IgD-negative memory B cell (primary cell): Measurements from ENCODE around the gene RPS6KB2. TPM values are rescaled to one million over a fixed set of nuclear protein-coding genes. Genes with fewer than 3 reads are reported as not detected.
"Not testable (repeated sequence)": the region's sequence is repeated elsewhere in the genome, so short reads cannot be mapped to it uniquely, and the experiment has no call there.

Experiments
- H3K27ac Mint-ChIP-seq, 3 donors: one replicate each; pipeline ENCODE4 v1.8.0; 2020 to 2022; ENCODE audit warnings: mild to moderate bottlenecking in 3 of 3, mixed read lengths in 3 of 3, moderate library complexity in 1 of 3
- H3K27me3 Mint-ChIP-seq: one replicate; pipeline ENCODE4 v1.8.0; 2021; ENCODE audit warnings: mixed read lengths
- H3K36me3 Mint-ChIP-seq: one replicate; pipeline ENCODE4 v1.8.0; 2020; ENCODE audit warnings: mild to moderate bottlenecking, mixed read lengths
- H3K4me1 Mint-ChIP-seq, 3 donors: one replicate each; pipeline ENCODE4 v1.8.0; 2020 to 2022; ENCODE audit warnings: mixed read lengths in 3 of 3, mild to moderate bottlenecking in 1 of 3
- H3K4me3 Mint-ChIP-seq, 4 donors: one replicate each; pipeline ENCODE4 v1.8.0; 2020 to 2022; ENCODE audit warnings: mild to moderate bottlenecking in 4 of 4, mixed read lengths in 4 of 4, moderate library complexity in 3 of 4
- H3K9me3 Mint-ChIP-seq, 3 donors: one replicate each; pipeline ENCODE4 v1.8.0; 2020 to 2021; ENCODE audit warnings: mixed read lengths in 3 of 3, mild to moderate bottlenecking in 1 of 3
- polyA plus RNA-seq: library from polyadenylated mRNA; unstranded; fragments of 300-500 nt; fragmentation: Illumina TruSeq; gene quantifications from one replicate; pipeline ENCODE4 v1.2.3, GENCODE V29; 2021

The RPS6KB2 gene
- polyA plus RNA-seq, 1 donor from 2014 or later = 65.1 TPM

DNA sequence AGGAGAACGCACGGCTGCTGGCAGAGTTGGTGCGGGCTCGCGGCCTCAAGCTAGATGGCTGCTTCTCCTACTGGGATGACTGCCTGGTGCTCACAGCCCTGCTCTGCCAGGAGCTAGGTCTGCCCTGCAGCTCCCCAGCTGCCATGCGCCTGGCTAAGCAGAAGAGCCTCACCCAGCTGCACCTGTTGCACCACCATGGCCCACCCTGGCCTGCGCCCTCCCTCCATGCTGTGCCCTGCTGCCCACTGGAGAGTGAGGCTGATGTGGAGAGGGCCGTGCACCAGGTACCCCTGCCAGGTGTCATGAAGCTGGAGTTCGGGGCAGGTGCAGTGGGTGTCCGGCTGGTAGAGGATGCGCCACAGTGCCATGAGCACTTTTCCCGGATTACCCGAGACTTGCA lies 4.8 kb upstream of the RPS6KB2 start:
- peaks cover 1% of the 10 kb centered on the region for H3K36me3 Mint-ChIP-seq
- H3K9me3 Mint-ChIP-seq = no peaks in the 10 kb centered on the region
- H3K4me3 Mint-ChIP-seq = peak overlapping the region in 1 of 4 donors; percentile 72
- H3K27ac Mint-ChIP-seq = peak overlapping the region in 1 of 3 donors; percentile 78
- H3K4me1 Mint-ChIP-seq = peaks cover 10 to 28% (median 20%) of the 10 kb centered on the region in 3 donors
- no peaks in the 10 kb centered on the region for H3K27me3 Mint-ChIP-seq

DNA sequence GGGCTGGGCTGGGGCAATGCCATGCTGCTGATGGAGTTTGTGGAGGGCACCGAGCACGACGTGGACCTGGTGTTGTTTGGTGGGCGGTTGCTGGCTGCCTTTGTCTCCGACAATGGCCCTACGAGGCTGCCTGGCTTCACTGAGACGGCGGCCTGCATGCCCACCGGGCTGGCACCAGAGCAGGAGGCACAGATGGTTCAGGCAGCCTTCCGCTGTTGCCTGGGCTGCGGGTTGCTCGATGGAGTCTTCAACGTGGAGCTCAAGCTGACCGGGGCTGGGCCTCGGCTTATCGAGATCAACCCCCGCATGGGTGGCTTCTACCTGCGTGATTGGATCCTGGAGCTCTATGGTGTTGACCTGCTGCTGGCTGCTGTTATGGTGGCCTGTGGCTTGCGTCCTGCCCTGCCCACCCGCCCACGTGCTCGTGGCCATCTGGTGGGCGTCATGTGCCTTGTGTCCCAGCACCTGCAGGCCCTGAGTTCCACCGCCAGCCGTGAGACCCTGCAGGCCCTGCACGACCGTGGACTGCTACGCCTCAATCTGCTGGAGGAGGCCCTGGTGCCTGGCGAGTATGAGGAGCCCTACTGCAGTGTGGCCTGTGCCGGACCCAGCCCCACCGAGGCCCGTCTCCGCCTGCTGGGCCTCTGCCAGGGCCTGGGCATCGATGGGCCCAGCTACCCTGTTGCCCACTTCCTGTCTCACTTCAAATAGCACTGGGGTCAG lies 4.2 kb upstream of the RPS6KB2 start:
- peaks cover 1% of the 10 kb centered on the region for H3K36me3 Mint-ChIP-seq
- peaks cover 10 to 25% (median 20%) of the 10 kb centered on the region in 3 donors for H3K4me1 Mint-ChIP-seq
- peak overlapping the region in 2 of 4 donors; percentile 5 to 72 for H3K4me3 Mint-ChIP-seq
- no peak overlapping the region for H3K27ac Mint-ChIP-seq
- no peaks in the 10 kb centered on the region for H3K27me3 Mint-ChIP-seq
- no peaks in the 10 kb centered on the region for H3K9me3 Mint-ChIP-seq

DNA sequence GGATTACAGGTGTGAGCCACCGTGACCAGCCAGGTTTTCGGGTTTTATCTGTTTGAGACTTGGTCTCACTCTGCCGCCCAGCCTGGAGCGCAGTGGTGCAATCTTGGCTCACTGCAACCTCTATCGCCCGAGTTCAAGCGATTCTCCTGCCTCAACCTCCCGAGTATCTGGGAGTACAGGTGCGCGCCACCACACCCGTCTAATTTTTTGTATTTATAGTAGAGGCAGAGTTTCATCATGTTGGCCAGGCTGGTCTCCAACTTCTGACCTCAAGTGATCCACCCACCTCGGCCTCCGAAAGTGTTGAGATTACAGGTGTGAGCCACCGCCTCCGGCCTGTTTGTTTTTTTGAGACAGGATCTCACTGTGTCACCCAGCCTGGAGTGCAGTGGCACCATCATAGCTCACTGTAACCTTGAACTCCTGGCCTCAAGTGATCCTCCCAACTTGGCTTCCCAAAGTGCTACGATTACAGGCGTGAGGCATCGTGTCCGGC lies 882 bp upstream of the RPS6KB2 start:
- Mint-ChIP-seq H3K4me1 (peaks cover 14 to 17% (median 16%) of the 10 kb centered on the region in 3 donors), H3K4me3 (peak overlapping the region; percentile 97 to 100 (median 98)), H3K27ac (peak overlapping the region; percentile 73 to 99 (median 96))
- H3K9me3 Mint-ChIP-seq, H3K36me3 Mint-ChIP-seq, H3K27me3 Mint-ChIP-seq: not testable (repeated sequence)

DNA sequence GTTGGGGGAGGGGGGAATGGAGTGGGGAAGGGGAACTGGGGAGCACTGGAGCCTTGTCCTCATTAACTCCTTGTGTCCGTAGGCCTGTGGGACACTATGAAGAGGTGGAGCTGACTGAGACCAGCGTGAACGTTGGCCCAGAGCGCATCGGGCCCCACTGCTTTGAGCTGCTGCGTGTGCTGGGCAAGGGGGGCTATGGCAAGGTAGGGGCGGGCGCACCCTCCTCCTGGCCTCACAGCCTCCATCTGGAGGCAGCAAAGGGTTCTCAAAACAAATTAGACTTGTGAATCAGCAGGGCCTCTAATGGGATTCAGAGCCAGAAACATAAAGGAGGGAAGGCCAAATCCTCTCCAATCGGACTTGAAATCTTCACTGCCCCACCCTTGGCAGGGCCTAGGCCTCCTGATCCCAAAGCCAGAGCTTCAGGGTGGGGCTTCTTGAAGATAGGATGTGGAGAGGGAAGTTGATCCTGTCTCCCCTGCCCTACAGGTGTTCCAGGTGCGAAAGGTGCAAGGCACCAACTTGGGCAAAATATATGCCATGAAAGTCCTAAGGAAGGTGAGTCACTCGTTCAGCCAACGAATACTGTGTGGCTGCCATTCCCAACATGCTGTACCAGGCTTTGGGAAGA lies 859 bp downstream of the RPS6KB2 start:
- H3K4me3 Mint-ChIP-seq = peak overlapping the region; percentile 97 to 100 (median 98)
- H3K9me3 Mint-ChIP-seq = no peaks in the 10 kb centered on the region
- no peaks in the 10 kb centered on the region for H3K27me3 Mint-ChIP-seq
- H3K27ac Mint-ChIP-seq = peak overlapping the region in 2 of 3 donors; percentile 82 to 99
- H3K36me3 Mint-ChIP-seq = no peaks in the 10 kb centered on the region
- peaks cover 19 to 22% (median 22%) of the 10 kb centered on the region in 3 donors for H3K4me1 Mint-ChIP-seq

DNA sequence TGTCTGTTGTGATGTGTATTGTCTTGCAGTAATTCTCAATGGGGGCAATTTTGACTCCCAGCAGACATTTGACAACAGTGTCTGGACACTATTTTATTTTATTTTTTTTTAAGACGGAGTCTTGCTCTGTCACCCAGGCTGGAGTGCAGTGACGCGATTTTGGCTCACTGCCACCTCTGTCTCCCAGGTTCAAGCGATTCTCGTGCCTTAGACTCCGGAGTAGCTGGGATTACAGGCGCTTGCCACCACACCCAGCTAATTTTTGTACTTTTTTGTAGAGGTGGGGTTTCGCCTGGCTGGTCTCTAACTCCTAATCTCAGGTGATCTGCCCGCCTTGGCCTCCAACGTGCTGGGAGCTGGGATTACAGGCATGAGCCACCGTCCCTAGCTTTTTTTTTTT lies 1.4 kb downstream of the RPS6KB2 start:
- Mint-ChIP-seq H3K4me1 (peaks cover 20 to 25% (median 22%) of the 10 kb centered on the region in 3 donors), H3K9me3 (no peaks in the 10 kb centered on the region), H3K4me3 (peak overlapping the region; percentile 9 to 98 (median 70)), H3K27ac (peak overlapping the region in 2 of 3 donors; percentile 82 to 99), H3K36me3 (no peaks in the 10 kb centered on the region), H3K27me3 (no peaks in the 10 kb centered on the region)

DNA sequence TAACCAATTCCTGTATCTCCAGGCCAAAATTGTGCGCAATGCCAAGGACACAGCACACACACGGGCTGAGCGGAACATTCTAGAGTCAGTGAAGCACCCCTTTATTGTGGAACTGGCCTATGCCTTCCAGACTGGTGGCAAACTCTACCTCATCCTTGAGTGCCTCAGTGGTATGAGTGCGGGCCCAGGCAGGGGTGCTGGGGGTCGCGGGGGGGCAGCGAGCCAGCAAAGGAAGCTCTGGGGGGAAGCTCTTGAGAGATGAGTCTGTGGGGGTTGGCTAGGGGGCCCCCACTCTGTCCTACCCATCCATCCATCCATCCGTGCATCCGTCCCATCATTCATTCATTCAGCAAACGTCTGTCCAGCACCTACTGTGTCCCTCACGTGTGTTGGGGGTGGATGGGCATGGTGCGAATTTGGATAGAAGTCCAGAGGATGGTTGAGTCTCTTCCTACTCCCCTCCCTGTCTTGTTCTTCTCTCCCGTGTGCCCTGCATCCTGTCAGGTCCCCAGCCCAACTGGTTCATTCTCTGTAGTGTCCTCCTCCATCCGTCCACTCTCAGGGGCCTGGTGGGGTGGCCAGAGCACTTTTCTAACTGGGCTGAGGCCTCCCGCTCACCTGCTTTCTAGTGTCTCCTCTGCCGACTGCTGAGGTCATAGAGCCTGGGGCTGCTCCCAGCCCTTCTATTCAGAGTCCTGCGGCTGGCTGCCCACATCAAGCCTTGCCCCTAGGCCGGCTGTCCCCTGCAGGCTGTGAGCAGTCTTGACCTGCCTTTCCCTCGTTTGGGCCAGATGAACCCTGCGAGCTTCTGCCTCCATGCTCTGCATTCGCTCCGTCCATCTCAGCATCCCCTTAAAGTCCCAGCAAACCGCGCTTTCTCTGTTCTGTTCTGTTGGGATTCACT lies 3.3 kb downstream of the RPS6KB2 start:
- H3K9me3 Mint-ChIP-seq = no peaks in the 10 kb centered on the region
- H3K4me3 Mint-ChIP-seq = peak overlapping the region; percentile 20 to 98 (median 32)
- peaks cover 2% of the 10 kb centered on the region for H3K36me3 Mint-ChIP-seq
- H3K27me3 Mint-ChIP-seq = no peaks in the 10 kb centered on the region
- H3K27ac Mint-ChIP-seq = peak overlapping the region in 2 of 3 donors; percentile 53 to 91
- peaks cover 22 to 29% (median 25%) of the 10 kb centered on the region in 3 donors for H3K4me1 Mint-ChIP-seq

DNA sequence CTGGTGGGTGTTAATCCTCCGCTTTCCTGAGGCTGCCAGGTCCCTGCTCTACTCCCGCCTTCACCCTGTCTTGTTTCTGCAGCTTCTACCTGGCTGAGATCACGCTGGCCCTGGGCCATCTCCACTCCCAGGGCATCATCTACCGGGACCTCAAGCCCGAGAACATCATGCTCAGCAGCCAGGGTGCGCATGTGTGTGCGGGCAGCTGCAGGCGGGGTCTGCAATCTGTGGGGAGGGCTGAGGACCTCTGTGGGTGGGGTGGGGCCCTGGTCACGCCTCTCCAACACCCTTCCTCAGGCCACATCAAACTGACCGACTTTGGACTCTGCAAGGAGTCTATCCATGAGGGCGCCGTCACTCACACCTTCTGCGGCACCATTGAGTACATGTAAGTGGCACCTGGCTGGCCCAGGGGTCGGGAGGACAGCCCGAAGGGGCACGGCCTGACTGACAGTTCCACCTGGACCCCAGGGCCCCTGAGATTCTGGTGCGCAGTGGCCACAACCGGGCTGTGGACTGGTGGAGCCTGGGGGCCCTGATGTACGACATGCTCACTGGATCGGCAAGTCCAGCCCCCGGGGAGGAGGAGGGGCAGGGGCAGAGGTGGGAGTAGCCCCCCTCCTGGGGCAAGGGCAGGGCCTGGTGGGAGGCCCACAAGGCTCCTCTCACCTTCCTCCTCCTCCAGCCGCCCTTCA lies 4.5 kb downstream of the RPS6KB2 start:
- Mint-ChIP-seq H3K9me3 (no peaks in the 10 kb centered on the region), H3K4me3 (peak overlapping the region in 2 of 4 donors; percentile 23 to 98)

DNA sequence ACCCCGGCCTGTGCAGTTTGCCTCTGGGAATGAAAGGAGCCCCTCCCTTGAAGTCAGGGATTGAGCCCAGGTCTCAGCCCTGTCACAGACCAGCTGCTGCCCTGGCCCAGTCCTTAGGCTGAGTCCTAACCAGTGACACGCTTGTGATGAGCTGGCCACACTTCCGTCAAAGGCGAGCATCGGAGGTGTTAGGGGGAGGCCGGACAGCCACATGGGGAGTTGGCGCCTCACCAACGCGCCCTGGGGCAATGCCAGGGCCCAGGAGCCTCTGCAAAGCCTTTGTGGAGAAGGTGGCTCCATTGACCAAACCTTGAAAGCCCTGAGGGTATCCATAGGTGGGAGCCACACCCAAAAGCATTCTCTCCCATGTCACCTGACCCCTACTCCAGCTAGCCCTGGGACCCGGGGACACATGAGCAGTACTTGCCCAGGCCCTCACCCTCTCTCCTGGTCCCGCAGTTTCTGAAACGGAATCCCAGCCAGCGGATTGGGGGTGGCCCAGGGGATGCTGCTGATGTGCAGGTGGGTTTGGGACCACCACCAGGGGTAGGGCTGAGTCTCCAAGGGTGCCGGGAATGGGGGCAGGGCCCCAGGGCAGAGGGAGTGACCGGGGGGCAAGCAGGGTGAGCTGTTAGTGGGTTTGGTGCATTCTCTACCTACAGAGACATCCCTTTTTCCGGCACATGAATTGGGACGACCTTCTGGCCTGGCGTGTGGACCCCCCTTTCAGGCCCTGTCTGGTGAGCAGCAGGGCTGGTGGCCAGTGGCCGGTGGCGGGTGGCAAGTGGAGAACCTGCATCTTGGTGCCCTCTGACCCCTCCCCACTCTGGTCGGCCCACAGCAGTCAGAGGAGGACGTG lies 5.5 kb downstream of the RPS6KB2 start:
- Mint-ChIP-seq H3K36me3 (peaks cover 5% of the 10 kb centered on the region), H3K9me3 (no peaks in the 10 kb centered on the region), H3K4me1 (peaks cover 18 to 23% (median 19%) of the 10 kb centered on the region in 3 donors), H3K27me3 (no peaks in the 10 kb centered on the region), H3K4me3 (peak overlapping the region; percentile 57 to 98 (median 73)), H3K27ac (peak overlapping the region; percentile 80 to 91 (median 90))

More for the DNA sequence above, 4.5 kb downstream of the RPS6KB2 start:
- Mint-ChIP-seq H3K4me1 (peaks cover 21 to 27% (median 22%) of the 10 kb centered on the region in 3 donors), H3K27me3 (no peaks in the 10 kb centered on the region), H3K27ac (peak overlapping the region in 1 of 3 donors; percentile 91), H3K36me3 (peaks cover 3% of the 10 kb centered on the region)

DNA sequence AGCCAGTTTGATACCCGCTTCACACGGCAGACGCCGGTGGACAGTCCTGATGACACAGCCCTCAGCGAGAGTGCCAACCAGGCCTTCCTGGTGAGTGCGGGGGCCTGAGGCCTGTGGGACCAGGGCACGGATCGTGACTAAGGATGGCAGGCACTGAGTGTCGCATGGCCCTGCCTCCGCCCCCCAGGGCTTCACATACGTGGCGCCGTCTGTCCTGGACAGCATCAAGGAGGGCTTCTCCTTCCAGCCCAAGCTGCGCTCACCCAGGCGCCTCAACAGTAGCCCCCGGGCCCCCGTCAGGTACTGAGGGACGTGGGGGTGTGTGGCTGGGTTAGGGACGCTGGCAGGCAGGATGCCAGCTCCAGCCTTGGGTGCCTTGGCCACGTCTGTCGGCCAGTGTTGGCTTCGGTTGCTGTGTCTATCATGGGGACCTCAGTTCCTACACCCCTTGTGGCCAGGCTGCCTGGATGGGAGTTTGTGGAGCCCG lies 6.1 kb downstream of the RPS6KB2 start:
- Mint-ChIP-seq H3K9me3 (no peaks in the 10 kb centered on the region), H3K27me3 (no peaks in the 10 kb centered on the region), H3K4me1 (peaks cover 23 to 28% (median 25%) of the 10 kb centered on the region in 3 donors), H3K4me3 (peak overlapping the region; percentile 61 to 98 (median 90)), H3K27ac (peak overlapping the region; percentile 80 to 91 (median 90)), H3K36me3 (peaks cover 5% of the 10 kb centered on the region)

DNA sequence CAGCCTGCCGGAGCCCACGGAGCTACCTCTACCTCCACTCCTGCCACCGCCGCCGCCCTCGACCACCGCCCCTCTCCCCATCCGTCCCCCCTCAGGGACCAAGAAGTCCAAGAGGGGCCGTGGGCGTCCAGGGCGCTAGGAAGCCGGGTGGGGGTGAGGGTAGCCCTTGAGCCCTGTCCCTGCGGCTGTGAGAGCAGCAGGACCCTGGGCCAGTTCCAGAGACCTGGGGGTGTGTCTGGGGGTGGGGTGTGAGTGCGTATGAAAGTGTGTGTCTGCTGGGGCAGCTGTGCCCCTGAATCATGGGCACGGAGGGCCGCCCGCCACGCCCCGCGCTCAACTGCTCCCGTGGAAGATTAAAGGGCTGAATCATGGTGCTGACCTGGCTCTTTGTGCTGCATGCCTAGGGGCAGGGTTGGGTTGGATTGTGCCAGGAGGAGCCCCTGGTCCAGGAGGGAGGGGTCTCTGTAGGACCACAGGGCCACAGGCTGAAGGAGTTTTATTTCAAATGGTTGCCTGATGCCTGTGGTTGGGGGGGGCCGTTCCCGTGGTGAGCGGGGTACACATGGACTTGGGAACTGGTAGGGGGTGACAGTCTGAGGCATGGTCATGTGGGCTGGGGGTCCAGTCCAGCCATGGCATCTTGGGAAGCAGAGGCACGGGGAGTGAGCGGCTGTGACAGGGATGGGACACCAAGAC lies 6.9 kb downstream of the RPS6KB2 start:
- no peaks in the 10 kb centered on the region for H3K9me3 Mint-ChIP-seq
- peak overlapping the region; percentile 96 to 98 (median 96) for H3K4me3 Mint-ChIP-seq
- H3K36me3 Mint-ChIP-seq = peaks cover 5% of the 10 kb centered on the region
- peak overlapping the region; percentile 91 to 98 (median 96) for H3K27ac Mint-ChIP-seq
- peaks cover 28 to 35% (median 31%) of the 10 kb centered on the region in 3 donors for H3K4me1 Mint-ChIP-seq
- no peaks in the 10 kb centered on the region for H3K27me3 Mint-ChIP-seq

DNA sequence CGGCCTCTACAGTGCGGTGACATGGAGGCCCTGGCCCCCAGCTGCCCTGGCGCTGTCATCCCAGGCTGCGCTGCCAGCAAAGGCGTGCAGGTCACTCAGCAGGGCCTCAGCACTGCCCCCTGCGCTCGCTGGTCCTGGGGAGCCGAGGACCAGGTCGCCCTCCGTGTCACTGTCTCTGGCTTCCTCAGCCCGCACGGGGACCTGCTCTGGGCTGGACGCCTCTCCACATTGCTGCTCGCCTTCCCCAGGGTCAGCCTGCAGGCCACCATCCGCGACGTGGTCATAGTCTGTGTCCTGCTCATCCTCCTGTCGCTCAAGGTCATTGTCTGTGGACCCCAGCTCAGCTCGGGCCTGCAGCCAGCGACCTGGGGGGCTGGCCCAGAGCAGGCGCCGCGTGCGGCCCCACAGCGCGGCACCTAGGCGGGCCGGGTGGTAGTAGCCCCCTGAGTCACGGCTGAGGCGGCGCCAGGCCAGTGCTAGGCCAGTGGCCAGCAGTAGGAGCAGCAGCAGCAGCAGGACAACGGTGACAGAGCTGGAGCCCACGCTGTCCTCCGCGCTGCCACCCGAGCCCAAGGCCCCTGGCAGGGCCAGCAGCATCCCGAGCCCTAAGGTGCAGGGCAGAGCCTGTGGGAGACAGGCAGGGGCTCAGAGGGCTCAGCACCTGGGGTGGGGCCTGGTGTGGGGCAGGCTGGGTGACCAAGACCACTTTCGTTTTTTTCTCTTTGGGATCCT lies 7.6 kb downstream of the RPS6KB2 start:
- Mint-ChIP-seq H3K27me3 (no peaks in the 10 kb centered on the region), H3K4me3 (peak overlapping the region; percentile 96 to 98 (median 96)), H3K36me3 (peaks cover 5% of the 10 kb centered on the region), H3K9me3 (no peaks in the 10 kb centered on the region), H3K4me1 (peaks cover 32 to 38% (median 37%) of the 10 kb centered on the region in 3 donors), H3K27ac (peak overlapping the region; percentile 91 to 98 (median 96))

DNA sequence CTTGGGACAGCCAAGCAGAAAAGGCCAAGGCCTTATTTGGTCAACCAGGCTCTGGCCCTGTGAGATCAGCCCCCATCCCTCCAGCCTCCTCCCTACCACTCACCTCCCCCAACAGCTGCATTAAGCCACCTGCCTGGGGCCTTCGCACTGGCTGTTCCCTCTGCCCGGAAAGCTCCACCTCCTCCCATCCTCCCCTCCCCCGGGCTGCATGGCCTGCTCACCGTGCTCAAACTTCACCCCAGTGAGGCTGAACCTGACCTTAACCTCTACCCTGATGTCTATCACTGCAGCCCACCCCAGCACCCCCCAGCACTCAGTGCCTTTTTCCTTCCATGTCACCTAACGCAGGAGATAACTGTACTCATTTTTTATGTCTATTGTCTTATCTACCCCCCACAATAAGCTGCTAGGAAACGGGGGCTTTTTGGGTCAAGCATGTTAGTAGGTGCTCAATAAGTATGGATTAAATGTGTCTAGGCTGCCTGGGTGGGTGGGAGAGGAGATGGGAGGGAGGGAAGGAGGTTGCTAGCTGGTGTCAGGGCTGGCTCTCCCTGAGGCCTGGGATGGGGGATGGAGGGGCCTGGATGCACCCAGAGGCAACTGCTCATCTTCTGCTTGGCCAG lies 8.3 kb downstream of the RPS6KB2 start:
- H3K27ac Mint-ChIP-seq = peak overlapping the region; percentile 91 to 98 (median 96)
- H3K9me3 Mint-ChIP-seq = no peaks in the 10 kb centered on the region
- no peaks in the 10 kb centered on the region for H3K27me3 Mint-ChIP-seq
- peaks cover 5% of the 10 kb centered on the region for H3K36me3 Mint-ChIP-seq
- H3K4me1 Mint-ChIP-seq = peaks cover 38 to 43% (median 40%) of the 10 kb centered on the region in 3 donors
- H3K4me3 Mint-ChIP-seq = peak overlapping the region; percentile 96 to 98 (median 96)
